ENCODE data around the gene VSTM2B. TPM values are rescaled to one million over a fixed set of nuclear protein-coding genes. Genes with fewer than 3 reads are reported as not detected.
"Not testable (repeated sequence)": the region's sequence is repeated elsewhere in the genome, so short reads cannot be mapped to it uniquely, and the experiment has no call there.

VSTM2B gene
- total RNA-seq, 1 donor from 2014 or later: not detected

- no peak overlapping the region for H3K4me3 ChIP-seq (ENCODE audit: low read depth, low read length)
- no peak for DNase-seq (ENCODE audit: low read depth)
- TF ChIP-seq, protein P1, sequence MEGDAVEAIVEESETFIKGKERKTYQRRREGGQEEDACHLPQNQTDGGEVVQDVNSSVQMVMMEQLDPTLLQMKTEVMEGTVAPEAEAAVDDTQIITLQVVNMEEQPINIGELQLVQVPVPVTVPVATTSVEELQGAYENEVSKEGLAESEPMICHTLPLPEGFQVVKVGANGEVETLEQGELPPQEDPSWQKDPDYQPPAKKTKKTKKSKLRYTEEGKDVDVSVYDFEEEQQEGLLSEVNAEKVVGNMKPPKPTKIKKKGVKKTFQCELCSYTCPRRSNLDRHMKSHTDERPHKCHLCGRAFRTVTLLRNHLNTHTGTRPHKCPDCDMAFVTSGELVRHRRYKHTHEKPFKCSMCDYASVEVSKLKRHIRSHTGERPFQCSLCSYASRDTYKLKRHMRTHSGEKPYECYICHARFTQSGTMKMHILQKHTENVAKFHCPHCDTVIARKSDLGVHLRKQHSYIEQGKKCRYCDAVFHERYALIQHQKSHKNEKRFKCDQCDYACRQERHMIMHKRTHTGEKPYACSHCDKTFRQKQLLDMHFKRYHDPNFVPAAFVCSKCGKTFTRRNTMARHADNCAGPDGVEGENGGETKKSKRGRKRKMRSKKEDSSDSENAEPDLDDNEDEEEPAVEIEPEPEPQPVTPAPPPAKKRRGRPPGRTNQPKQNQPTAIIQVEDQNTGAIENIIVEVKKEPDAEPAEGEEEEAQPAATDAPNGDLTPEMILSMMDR (conservative IDR thresholded peaks at IDR 0.05; ENCODE audit: low read depth, low read length): no peak
Measured at GRCh38 chr19:29482855-29483640, 42.7 kb upstream of the VSTM2B start.

- no peak overlapping the region for H3K4me3 ChIP-seq (ENCODE audit: low read depth, low read length)
- DNase-seq (ENCODE audit: low read depth): no peak
- TF ChIP-seq, protein P1 (conservative IDR thresholded peaks at IDR 0.05; ENCODE audit: low read depth, low read length): no peak
Measured at GRCh38 chr19:29483641-29483920, 42.2 kb upstream of the VSTM2B start.

- TF ChIP-seq, protein P1 (conservative IDR thresholded peaks at IDR 0.05; ENCODE audit: low read depth, low read length): no peak
- no peak overlapping the region for H3K4me3 ChIP-seq (ENCODE audit: low read depth, low read length)
- DNase-seq (ENCODE audit: low read depth): no peak
Measured at GRCh38 chr19:29483944-29484581, 41.7 kb upstream of the VSTM2B start.

- TF ChIP-seq, protein P1 (conservative IDR thresholded peaks at IDR 0.05; ENCODE audit: low read depth, low read length): no peak
- H3K4me3 ChIP-seq (ENCODE audit: low read depth, low read length): no peak overlapping the region
- DNase-seq (ENCODE audit: low read depth): no peak
Measured at GRCh38 chr19:29484876-29485275, 40.9 kb upstream of the VSTM2B start.

DNA sequence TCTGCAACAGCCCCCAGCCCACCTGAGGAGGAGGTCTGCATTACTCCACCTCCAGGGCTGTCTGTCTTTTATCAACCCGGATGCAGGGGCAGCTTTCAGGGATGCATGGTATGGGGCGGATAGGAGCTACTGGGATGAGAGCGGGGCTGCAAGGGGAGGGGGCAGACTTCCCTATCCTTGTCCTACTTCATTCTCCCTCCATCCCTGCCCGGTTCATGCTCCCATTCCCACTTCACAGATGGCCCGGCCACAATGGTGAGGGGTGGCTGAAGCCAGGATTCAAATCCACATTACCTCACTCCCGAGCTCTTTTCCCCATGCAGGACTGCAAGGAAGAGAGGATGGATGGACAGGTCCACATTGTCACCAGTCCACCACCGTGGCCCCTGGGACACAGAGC is 40.5 kb upstream of the VSTM2B start:
- TF ChIP-seq, protein P1 (conservative IDR thresholded peaks at IDR 0.05; ENCODE audit: low read depth, low read length): no peak
- no peak overlapping the region for H3K4me3 ChIP-seq (ENCODE audit: low read depth, low read length)
- DNase-seq (ENCODE audit: low read depth): no peak

DNA sequence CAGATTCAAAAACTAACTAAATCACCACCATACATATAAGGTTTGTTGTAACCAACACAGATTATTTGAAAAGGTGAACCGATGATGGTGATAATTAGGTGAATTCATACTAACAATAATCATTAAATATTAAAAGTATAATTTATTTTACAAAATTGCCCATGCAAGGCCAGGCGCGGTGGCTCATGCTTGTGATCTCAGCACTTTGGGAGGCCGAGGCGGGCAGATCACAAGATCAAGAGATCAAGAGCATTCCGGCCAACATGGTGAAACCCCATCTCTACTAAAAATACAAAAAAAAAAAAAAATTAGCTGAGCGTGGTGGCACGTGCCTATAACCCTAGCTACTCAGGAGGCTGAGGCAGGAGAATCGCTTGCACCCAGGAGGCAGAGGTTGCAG is 38.8 kb upstream of the VSTM2B start:
- not testable (repeated sequence) for H3K4me3 ChIP-seq (ENCODE audit: low read depth, low read length); DNase-seq (ENCODE audit: low read depth)

DNA sequence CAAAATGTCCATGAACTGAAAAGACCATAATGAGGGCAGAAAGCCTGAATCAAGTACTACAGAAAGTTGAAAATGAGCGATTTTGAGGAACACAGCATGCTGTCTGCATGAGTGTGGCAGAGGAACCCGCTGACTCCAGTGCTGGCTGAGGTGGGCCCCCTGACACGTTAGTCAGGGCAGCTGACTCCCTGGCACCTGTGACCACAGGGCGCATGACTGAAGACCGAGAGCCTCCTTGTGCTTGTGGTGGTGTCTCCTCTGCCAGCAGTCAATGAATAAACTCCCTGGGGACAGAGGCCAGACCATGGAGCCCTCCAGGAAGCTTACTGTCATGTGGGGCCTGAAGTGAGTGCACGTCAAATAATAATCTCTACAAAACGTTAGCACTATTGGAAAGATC is 38.4 kb upstream of the VSTM2B start:
- no peak for DNase-seq (ENCODE audit: low read depth)
- no peak overlapping the region for H3K4me3 ChIP-seq (ENCODE audit: low read depth, low read length)
- TF ChIP-seq, protein P1 (conservative IDR thresholded peaks at IDR 0.05; ENCODE audit: low read depth, low read length): no peak
